Measurements from ENCODE around the gene PTPDC1.

PTPDC1 gene

GRCh38 chr9:94140418-94140780, 56.1 kb downstream of the PTPDC1 start:
- H3K36me3 Mint-ChIP-seq (ENCODE audit: insufficient read depth) = no peaks in the 10 kb centered on the region
- DNase-seq (no peak), ATAC-seq (replicated peaks) (no peak)
- H3K4me1 Mint-ChIP-seq (ENCODE audit: low read depth in 2 of 2) = no peaks in the 10 kb centered on the region
- no peak overlapping the region for H3K27ac Mint-ChIP-seq
- peaks cover 6 to 10% of the 10 kb centered on the region in 2 donors for H3K27me3 Mint-ChIP-seq
- no peaks in the 10 kb centered on the region for H3K9me3 Mint-ChIP-seq
- H3K4me3 Mint-ChIP-seq = no peak overlapping the region

DNA sequence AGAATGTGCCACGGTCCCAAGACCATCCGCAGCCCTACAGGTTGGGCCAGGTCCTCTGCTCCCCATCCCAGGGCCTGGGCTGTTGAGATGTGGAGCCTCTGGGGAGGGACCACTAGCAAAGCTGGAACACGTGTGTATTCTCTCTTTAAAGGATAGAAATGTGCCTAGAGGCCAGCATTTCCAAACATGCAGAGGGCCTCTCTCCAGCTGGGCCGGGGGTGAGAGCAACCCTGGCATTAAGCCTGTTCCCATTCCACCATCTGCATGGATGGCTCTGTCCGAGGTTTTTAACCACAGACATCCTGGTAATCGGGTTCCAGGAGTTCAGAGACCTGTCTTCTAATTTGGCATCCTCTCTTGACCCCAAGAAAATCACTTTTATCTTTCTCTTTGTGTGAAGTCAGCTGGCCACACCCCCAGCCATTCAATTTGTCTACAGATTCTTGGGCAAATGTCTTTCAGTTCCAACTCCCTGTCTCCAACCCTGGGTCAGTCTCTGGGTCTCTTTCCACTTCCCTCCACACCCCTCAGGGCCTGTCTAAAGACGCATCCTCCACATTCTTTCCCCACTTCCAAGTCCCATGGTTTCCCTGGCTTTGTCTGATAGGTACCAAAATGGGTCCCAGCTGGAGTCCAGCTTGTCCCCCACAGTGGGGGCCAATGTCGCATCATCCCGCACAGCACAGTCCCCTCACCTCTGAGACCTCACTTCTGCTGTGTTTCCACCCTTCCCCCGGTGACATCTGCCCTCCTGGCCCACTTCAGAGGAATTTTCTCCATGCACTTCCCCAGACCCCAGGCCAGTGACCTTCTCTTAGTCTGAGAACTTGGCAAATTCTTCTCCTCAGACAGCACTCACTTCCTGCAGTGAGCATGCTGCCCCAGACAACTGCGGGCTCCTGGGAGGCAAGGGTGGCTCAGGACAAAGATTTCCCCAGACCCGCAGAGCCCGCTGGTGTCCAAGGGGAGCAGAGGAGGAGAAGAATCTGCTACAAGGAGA, 56.8 kb downstream of the PTPDC1 start:
- no peak for DNase-seq
- H3K4me1 Mint-ChIP-seq (ENCODE audit: low read depth in 2 of 2) = no peaks in the 10 kb centered on the region
- peaks cover 0 to 7% of the 10 kb centered on the region in 2 donors for H3K27me3 Mint-ChIP-seq
- ATAC-seq (replicated peaks) = no peak
- no peaks in the 10 kb centered on the region for H3K9me3 Mint-ChIP-seq
- H3K27ac Mint-ChIP-seq = no peak overlapping the region
- H3K4me3 Mint-ChIP-seq = no peak overlapping the region
- no peaks in the 10 kb centered on the region for H3K36me3 Mint-ChIP-seq (ENCODE audit: insufficient read depth)

- DNase-seq (no peak), ATAC-seq (replicated peaks) (no peak)
- no peak overlapping the region for H3K27ac Mint-ChIP-seq
- no peaks in the 10 kb centered on the region for H3K4me1 Mint-ChIP-seq (ENCODE audit: low read depth in 2 of 2)
- no peaks in the 10 kb centered on the region for H3K9me3 Mint-ChIP-seq
- peaks cover 0 to 7% of the 10 kb centered on the region in 2 donors for H3K27me3 Mint-ChIP-seq
- no peaks in the 10 kb centered on the region for H3K36me3 Mint-ChIP-seq (ENCODE audit: insufficient read depth)
- H3K4me3 Mint-ChIP-seq = no peak overlapping the region
Observed at GRCh38 chr9:94142353-94142752, 58.1 kb downstream of the PTPDC1 start.

GRCh38 chr9:94144394-94144793, 60.1 kb downstream of the PTPDC1 start:
- Mint-ChIP-seq H3K27ac (no peak overlapping the region), H3K4me1 (ENCODE audit: low read depth in 2 of 2) (no peaks in the 10 kb centered on the region), H3K27me3 (peaks cover 0 to 7% of the 10 kb centered on the region in 2 donors), H3K4me3 (no peak overlapping the region), H3K36me3 (ENCODE audit: insufficient read depth) (no peaks in the 10 kb centered on the region), H3K9me3 (no peaks in the 10 kb centered on the region)
- ATAC-seq (replicated peaks) (no peak), DNase-seq (no peak)

- no peak overlapping the region for H3K4me3 Mint-ChIP-seq
- ATAC-seq (replicated peaks) (no peak), DNase-seq (no peak)
- no peak overlapping the region for H3K27ac Mint-ChIP-seq
- no peaks in the 10 kb centered on the region for H3K9me3 Mint-ChIP-seq
- H3K27me3 Mint-ChIP-seq = peaks cover 0 to 7% of the 10 kb centered on the region in 2 donors
- no peaks in the 10 kb centered on the region for H3K36me3 Mint-ChIP-seq (ENCODE audit: insufficient read depth)
- no peaks in the 10 kb centered on the region for H3K4me1 Mint-ChIP-seq (ENCODE audit: low read depth in 2 of 2)
Observed at GRCh38 chr9:94145640-94146039, 61.4 kb downstream of the PTPDC1 start.

- no peaks in the 10 kb centered on the region for H3K4me1 Mint-ChIP-seq (ENCODE audit: low read depth in 2 of 2)
- ATAC-seq (replicated peaks) (no peak), DNase-seq (no peak)
- H3K36me3 Mint-ChIP-seq (ENCODE audit: insufficient read depth) = no peaks in the 10 kb centered on the region
- H3K27ac Mint-ChIP-seq = no peak overlapping the region
- H3K4me3 Mint-ChIP-seq = no peak overlapping the region
- no peaks in the 10 kb centered on the region for H3K9me3 Mint-ChIP-seq
- peaks cover 0 to 7% of the 10 kb centered on the region in 2 donors for H3K27me3 Mint-ChIP-seq
Observed at GRCh38 chr9:94147776-94148175, 63.5 kb downstream of the PTPDC1 start.

GRCh38 chr9:94148419-94148818, 64.2 kb downstream of the PTPDC1 start:
- Mint-ChIP-seq H3K9me3 (no peaks in the 10 kb centered on the region), H3K4me3 (no peak overlapping the region), H3K27ac (no peak overlapping the region)

DNA sequence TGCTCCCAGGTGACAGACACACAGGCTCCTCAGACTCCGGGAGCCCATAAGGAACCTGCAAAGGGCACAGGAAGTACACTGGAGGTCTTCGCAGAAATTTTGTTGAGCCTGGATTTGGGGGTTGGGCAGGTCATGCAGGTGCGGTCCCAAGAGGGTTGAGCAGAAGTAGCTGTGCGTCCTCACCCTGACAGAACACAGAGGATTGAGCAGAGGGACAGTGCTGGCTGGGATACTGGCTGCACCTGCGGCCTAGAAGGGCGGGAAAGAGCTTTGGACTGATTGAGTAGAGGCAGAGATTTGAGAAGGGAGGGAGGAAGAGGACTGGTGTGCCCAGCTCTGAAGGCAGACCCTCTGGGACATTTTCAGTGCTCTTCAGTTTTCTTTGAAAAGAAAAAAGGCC, 65.4 kb downstream of the PTPDC1 start:
- Mint-ChIP-seq H3K9me3 (no peaks in the 10 kb centered on the region), H3K4me3 (no peak overlapping the region), H3K36me3 (ENCODE audit: insufficient read depth) (no peaks in the 10 kb centered on the region), H3K27me3 (no peaks in the 10 kb centered on the region), H3K4me1 (ENCODE audit: low read depth in 2 of 2) (peaks cover 0 to 3% of the 10 kb centered on the region in 2 donors), H3K27ac (no peak overlapping the region)
- ATAC-seq (replicated peaks) (no peak), DNase-seq (no peak)

More at GRCh38 chr9:94148419-94148818, 64.2 kb downstream of the PTPDC1 start:
- no peak for DNase-seq
- no peak for ATAC-seq (replicated peaks)
- Mint-ChIP-seq H3K4me1 (ENCODE audit: low read depth in 2 of 2) (no peaks in the 10 kb centered on the region), H3K27me3 (peaks cover 0 to 7% of the 10 kb centered on the region in 2 donors), H3K36me3 (ENCODE audit: insufficient read depth) (no peaks in the 10 kb centered on the region)

GRCh38 chr9:94150279-94150828, 66.1 kb downstream of the PTPDC1 start:
- Mint-ChIP-seq H3K4me1 (ENCODE audit: low read depth in 2 of 2) (peaks cover 0 to 3% of the 10 kb centered on the region in 2 donors), H3K9me3 (no peaks in the 10 kb centered on the region), H3K27ac (no peak overlapping the region), H3K4me3 (no peak overlapping the region), H3K36me3 (ENCODE audit: insufficient read depth) (no peaks in the 10 kb centered on the region), H3K27me3 (no peaks in the 10 kb centered on the region)
- no peak for DNase-seq
- ATAC-seq (replicated peaks) = no peak

GRCh38 chr9:94150890-94151650, 66.8 kb downstream of the PTPDC1 start:
- ATAC-seq (replicated peaks) (no peak), DNase-seq (no peak)
- H3K27me3 Mint-ChIP-seq = no peaks in the 10 kb centered on the region
- H3K4me1 Mint-ChIP-seq (ENCODE audit: low read depth in 2 of 2) = peaks cover 0 to 3% of the 10 kb centered on the region in 2 donors
- H3K4me3 Mint-ChIP-seq = no peak overlapping the region
- no peaks in the 10 kb centered on the region for H3K9me3 Mint-ChIP-seq
- H3K27ac Mint-ChIP-seq = no peak overlapping the region
- H3K36me3 Mint-ChIP-seq (ENCODE audit: insufficient read depth) = no peaks in the 10 kb centered on the region

DNA sequence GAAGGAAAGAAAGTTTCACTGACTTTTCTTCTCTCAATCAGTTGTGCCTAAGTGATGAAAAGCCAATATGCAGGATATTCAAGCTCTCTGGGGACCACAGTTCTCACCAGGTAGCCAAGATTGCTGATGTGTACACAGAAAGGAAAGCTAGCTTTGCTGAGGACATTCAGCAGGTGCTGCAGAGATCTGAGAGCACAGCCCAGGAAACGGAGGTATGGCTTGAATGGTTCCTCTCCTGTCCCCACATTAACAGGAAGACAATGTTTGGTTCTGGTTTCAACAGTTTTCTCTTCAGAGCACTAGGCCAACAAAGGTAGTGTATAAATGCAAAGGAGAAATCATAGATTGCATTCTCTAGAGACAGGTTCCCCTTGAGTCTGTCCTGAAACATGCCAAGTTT, 69.6 kb downstream of the PTPDC1 start:
- no peaks in the 10 kb centered on the region for H3K36me3 Mint-ChIP-seq (ENCODE audit: insufficient read depth)
- no peak overlapping the region for H3K27ac Mint-ChIP-seq
- no peak overlapping the region for H3K4me3 Mint-ChIP-seq
- DNase-seq (no peak), ATAC-seq (replicated peaks) (no peak)
- H3K9me3 Mint-ChIP-seq = no peaks in the 10 kb centered on the region
- peaks cover 5 to 11% of the 10 kb centered on the region in 2 donors for H3K27me3 Mint-ChIP-seq
- H3K4me1 Mint-ChIP-seq (ENCODE audit: low read depth in 2 of 2) = peaks cover 0 to 3% of the 10 kb centered on the region in 2 donors

DNA sequence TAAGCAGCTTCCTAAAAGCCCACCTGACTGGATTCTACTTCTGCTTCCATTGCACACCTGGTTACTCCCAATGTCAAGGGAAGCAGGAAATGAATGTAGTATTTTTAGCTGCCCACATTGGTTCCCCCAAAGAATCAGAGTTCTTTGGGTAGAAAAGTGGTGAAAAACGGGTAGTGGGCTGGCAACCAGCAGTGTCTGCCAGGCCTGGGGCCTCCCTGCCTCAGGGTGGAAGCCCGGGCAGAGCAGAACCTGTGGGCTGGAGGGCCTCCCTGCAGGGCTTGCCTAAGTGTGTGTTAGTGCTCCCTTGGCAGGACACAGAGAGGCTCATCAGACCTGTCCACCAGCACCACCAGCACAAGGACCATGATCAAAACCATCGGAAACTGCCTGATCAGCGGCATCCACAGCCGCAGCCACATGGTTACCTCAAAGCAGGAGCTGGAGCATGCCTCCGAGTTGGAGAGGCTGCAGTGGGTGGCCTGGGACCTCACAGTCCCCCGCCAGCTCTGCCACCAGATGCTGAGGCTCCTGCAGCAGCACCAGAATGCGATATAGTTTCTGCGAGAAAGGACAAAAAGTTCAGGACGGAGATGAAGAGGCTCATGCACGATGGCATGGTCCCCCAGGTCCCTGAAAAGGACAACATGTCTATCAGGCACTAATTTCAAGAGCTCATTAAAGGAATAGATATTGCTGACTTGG, 72.2 kb downstream of the PTPDC1 start:
- no peak for ATAC-seq (replicated peaks)
- Mint-ChIP-seq H3K9me3 (no peaks in the 10 kb centered on the region), H3K4me3 (no peak overlapping the region), H3K27ac (no peak overlapping the region), H3K27me3 (peaks cover 5 to 17% of the 10 kb centered on the region in 2 donors), H3K4me1 (ENCODE audit: low read depth in 2 of 2) (peaks cover 0 to 5% of the 10 kb centered on the region in 2 donors), H3K36me3 (ENCODE audit: insufficient read depth) (no peaks in the 10 kb centered on the region)
- DNase-seq = no peak
